Activated CD4-positive, CD25-positive, alpha-beta regulatory T cell treated with anti-CD3 and anti-CD28 coated beads, Interleukin-2, amount 50 U/mL, for 24 hours (primary cell): ENCODE measurements around the gene OSGIN1.

Source experiments
- ATAC-seq, 2 donors: fragments of 150-1000 bp; cut with Tn5 transposase; one replicate each; pipeline ENCODE4 v1.10.0; 2021; ENCODE audit warnings: mild to moderate bottlenecking in 1 of 2, moderate library complexity in 1 of 2

Gene OSGIN1, protein sequence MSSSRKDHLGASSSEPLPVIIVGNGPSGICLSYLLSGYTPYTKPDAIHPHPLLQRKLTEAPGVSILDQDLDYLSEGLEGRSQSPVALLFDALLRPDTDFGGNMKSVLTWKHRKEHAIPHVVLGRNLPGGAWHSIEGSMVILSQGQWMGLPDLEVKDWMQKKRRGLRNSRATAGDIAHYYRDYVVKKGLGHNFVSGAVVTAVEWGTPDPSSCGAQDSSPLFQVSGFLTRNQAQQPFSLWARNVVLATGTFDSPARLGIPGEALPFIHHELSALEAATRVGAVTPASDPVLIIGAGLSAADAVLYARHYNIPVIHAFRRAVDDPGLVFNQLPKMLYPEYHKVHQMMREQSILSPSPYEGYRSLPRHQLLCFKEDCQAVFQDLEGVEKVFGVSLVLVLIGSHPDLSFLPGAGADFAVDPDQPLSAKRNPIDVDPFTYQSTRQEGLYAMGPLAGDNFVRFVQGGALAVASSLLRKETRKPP

DNA sequence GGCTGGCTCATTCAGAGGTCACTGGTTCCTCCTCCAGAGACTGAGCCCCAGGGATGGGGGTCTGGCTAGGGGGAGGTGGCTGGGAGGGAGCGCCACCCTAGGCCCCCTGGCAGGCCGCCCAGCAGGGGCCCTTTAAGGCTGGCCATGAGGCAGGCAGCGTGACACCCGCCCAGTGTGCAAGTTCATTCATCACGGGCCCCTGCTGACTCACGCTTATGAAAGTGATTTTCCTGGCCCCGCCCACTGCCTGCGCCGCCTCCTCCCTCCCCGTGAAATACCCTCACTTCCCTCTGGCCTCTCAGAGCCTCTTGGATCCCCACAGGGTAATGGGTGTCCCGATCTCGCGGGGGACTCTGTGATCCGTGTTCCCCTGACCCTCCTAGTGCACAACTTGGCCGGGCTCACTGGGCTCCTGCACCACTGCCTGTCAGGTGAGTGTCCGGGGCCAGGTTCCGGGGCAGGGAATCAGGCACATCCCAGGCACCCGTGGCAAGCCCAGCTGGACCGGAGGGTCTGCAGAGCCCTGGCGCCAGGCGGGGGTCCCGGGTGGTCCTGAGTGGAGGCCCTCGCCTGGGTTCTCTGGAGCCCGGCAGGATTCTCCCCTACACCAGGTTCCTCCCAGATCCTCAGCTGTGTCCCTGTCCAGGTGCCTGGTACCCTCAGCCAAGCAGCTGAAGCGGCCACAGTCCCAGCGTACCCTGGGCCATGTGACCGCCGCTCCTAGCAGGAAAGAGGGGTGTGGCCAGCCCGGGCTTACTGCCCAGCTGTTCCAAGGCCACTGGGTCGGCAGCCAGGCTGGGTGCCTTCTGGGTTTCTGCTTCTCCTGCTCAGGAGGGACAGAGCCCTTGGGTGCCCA lies at the start of gene OSGIN1:
Gene OSGIN1, plus strand, starts transcription at position 301 of the 856 bp plus-strand sequence. CDS start 4,432 bp downstream, outside the sequence.
- ATAC-seq: peak; percentile 94 to 95

DNA sequence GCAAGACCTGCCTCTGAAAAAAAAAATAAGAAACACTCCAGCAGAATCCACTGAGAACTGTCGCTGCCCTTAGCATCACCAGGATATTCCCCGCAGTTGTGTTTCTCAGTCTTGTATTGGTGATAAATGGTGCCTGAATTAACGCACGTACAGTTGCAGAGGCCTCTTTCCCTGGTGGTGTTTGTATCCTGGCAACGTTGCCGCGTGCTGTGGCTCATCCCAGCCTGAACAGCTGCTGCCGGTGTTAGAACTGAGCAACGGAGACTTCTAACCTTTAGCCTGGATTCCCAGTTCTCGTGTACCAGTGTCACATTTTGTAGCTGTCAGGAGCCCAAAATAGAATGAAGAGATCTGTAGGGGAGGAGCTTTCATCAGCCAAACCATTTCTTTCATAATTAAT lies 49.3 kb upstream of the OSGIN1 start:
- no peak for ATAC-seq

DNA sequence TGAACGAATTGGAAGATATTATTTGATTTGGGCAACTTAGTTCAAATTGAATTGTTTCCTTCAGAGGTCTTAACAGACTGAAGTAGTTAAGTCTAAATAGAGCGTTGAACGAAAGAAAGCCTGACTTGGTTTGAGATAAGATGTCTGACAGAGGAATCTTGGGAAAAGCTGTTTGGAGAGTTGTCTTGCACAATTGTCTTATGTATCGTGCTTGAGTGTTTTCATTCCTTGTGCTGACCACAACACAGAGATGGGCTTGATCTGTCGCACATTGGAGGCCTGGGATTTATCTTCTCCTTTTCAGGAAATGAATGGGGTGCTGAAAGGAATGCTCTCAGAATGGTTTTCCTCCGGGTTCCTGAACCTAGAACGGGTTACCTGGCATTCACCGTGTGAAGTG lies 46.4 kb upstream of the OSGIN1 start:
- no peak for ATAC-seq

DNA sequence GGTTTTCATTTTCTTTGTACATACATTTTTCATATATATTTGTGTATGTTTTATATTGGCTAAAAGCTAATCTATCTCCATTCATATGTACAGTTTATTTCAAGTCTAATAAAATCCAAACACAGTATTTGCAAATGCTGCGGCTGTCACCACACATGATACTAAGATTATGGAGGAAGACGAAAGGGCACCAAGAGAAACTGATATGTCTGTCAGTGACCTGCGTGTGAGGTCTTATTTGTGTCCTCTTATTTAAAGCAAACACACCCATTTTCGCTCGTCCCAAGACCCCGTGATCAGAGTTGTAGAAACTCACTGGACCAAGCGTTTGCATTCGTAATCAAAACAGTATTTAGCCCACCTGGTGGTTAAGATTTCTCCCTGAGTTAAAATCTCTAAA lies 45.9 kb upstream of the OSGIN1 start:
- ATAC-seq: no peak

DNA sequence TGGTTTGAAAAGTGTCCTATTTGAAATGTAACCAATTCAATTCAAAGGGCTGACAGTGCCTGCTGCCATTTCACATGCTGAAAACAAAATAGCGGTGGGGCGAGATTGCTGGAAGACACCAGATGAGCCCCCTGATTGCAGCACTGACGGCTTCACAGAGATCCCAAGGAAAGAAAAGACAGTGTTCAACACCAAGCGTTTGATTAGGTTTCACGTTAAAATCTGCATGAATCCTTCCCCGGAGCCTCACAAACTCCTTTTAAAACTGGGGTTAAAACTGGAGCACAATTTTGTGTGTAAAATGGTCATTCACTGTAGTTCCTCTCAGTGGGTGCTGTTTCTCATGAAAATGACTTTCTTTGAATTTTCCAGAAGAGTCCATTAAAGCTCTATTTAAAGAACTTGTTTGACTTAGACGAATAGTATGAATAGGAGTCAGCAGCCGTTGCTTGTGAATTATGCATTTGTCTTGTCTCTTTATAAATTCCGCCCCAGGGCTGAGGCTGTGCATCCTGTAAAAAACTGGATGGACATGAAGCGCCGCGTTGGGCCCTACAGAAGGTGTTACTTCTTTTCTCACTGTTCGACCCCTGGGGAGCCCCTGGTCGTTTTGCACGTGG lies 45.3 kb upstream of the OSGIN1 start:
- no peak for ATAC-seq

DNA sequence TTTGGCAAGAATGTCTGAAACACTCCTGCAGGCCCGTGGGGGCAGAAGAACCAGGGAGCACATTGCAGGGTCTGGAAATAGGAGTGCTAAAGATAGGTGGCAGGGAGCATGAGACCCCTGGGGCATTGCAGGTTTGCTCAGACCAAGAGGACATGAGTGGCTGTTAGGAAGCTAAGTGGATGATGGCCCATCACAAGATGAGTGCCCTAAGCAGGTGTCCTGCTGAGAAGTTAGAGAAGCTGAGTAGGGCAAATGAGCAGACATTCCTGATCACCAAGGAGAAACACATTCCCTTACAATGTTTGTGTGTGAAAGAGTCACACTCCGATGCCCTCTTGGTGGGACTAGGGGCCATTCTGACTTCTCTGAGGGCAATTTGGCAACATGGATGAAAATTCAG lies 44.2 kb upstream of the OSGIN1 start:
- ATAC-seq: no peak

DNA sequence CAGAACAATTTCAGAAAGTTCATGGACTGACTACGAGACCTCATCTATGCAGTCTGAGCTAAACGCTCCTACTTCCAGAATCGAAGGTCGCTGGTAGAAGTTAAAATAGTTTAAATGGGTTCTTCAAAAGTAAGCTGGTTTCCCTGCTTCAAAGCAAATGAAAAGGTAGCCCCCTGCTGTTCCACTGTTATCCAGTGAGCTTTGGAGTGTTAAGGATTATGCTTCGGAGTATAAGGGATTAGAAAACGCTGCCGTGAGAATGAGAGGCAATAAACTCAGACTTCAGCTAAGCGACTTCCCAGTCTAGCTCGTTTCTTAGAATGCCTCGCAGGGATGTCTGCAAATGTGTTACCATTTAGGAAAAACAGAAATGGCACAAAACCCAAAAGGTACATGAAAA lies 41.8 kb upstream of the OSGIN1 start:
- no peak for ATAC-seq

DNA sequence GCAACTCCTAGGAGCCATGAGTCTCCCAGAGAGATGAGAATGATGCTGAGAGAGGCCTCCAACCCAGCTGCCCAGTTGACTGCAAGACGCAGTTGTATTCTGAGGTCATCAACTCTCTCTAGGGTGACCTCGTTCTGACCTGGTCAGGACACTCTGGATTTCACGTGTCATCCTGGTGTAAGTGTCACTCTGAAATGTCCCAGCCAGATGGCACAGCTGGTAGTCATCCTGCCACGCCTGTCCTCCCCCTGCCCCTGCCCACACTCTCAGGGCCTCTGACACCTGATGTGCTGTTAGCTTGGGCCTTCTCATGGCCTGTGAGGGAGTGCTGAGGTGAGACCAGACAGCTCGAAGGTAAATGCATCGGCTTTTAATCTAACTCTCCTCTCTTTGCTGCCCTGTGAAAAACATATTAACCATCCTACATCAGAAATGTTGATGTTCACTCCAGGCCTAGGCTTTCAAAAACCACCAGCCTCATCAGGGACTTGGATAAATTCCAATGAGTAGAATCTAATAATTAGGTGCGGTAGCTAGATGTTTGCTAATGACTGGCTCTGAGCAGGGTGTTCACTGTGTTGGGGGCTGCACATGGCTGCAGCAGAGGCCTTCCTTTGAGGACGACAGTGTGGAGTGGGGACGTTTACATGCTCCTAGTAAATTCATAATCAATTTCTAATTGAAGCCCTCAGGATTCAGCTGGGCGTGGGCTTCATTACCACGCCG lies 40.4 kb upstream of the OSGIN1 start:
- no peak for ATAC-seq

DNA sequence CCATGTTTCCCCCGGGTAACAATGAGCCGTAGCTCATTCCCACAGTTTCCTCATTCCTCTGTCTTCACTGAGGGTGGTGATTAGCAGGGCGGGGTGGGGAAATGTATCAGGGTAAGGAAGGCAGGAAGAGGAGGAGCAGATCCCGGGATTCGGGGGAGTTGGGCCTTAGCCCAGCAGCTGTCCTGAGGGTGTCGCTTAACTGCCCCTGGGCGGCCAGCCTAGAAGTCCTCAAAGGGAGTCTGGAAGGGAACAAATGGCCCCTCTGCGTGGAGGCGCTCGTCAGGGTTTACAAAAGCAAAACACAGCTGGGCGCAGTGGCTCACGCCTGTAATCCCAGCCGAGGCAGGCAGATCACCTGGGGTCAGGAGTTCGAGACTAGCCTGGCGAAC lies 39.8 kb upstream of the OSGIN1 start:
- ATAC-seq: no peak

DNA sequence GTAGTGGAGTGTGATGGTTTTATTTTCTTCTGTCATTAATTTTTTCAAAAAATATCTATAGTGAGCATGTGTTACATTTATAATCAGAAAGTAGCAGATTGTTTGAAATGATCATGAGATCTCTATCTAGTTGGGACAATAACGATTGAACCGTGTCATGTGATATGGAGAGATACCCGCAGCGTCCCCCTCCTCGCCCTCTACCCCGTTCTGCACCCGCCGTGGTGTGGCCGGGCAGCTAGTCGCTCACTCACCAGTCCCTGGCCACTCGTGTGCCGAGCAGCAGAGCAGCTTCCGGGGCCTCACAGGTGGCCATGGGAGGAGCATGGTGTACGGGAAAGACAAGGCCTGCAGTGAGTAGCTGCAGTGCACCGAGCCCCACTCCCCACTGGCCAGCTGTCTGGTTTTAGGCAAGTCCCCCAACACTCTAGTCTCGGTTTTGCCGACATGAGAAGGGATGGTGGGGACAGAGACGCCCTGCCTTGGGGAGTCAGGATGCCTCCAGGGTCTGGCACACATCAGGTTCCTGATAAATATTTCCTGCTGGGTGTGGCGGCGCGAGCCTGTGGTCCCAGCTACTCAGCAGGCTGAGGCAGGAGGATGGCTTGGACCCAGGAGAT lies 38.8 kb upstream of the OSGIN1 start:
- ATAC-seq: no peak

DNA sequence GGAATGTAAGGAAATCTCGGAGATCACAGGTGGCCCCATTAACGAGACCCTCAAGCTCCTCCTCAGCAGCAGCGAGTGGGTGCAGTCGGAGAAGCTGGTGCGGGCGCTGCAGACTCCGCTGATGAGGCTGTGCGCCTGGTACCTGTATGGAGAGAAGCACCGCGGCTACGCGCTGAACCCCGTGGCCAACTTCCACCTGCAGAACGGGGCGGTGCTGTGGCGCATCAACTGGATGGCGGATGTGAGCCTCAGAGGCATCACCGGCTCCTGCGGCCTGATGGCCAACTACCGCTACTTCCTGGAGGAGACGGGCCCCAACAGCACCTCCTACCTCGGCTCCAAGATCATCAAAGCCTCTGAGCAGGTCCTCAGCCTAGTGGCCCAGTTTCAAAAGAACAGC lies 38.0 kb upstream of the OSGIN1 start:
- ATAC-seq: no peak

DNA sequence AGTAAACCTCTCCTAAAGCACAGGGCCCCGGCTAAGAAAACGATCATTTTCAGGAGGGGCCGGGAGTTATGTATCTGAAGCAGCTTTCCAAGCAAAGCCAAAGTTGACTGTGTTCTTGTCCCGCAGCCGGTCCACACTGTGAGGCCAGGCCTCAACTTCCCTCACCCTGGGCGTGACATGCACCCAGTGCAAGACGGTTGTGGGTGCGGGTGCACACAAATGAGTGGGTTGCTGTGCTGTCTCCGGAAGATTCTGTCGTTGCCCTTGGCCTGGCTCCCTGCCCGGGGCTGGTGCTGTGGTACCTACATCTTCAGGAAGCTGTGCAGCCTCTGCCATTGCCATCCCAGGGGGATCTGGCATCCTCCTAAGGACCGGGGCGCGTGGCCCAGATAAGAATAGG lies 37.5 kb upstream of the OSGIN1 start:
- ATAC-seq: no peak

DNA sequence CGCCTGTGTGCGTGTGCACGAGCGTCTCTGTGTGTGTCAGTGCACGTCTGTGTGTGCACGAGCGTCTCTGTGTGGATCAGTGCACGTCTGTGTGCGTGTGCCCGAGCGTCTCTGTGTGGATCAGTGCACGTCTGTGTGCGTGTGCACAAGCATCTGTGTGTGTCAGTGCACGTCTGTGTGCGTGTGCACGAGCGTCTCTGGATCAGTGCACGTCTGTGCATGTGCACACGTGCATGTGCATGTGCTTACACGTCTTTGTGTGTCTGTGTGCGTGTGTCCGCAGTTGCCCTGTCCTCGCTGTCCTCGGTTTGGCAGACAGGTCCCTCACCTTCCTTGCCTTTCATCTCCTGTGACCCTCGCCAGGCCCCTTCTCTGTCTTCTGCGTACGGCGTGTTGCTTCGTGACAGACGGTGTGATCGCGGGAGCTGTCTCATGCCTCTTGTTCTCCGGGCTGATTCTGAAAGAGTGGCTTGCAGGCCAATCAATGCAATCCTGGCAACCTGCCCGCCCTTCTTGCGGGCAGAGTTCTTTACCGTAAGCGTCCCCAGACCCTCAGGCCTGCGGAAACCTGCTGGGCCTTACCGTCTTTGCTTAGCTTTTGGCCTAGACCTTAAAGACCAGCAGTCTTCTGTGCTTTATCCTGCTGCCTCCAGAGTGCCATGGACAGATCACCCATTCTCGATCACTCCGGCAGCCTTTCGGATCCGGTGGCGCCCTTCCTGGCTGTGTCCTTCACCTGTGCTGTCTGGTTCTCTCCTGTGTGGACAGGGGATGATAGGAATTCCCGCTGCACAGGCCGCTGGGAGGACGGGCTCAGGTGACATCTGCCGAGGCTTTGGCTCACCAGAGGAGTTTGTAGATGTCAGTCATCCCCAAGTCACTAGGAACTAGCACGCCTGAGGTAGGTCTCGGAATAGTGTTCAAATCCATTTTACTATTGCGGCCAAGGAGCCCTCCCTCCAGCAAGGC lies 35.6 kb upstream of the OSGIN1 start:
- ATAC-seq: no peak

DNA sequence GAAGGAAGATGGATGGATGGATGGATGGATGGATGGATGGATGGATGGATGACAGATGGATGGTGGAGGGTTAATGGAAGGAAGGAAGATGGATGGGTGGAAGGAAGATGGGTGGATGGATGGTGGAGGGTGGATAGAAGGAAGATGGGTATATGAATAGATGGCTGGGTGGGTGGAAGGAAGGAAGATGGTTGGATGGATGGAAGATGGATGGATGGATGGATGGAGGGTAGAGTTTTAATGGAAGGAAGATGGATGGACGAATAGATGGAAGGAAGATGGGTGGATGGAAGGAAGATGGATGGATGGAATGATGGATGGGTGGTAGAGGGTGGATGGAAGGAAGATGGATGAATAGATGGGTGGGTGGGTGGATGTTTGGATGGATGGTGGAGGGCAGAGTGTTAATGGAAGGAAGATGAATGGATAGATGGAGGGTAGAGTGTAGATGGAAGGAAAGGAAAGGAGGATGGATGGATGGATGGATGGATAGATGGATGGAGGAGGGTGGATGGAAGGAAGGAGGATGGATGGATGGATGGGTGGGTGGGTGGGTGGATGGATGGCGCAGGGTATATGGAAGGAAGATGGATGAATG lies 32.0 kb upstream of the OSGIN1 start:
- ATAC-seq: no peak

DNA sequence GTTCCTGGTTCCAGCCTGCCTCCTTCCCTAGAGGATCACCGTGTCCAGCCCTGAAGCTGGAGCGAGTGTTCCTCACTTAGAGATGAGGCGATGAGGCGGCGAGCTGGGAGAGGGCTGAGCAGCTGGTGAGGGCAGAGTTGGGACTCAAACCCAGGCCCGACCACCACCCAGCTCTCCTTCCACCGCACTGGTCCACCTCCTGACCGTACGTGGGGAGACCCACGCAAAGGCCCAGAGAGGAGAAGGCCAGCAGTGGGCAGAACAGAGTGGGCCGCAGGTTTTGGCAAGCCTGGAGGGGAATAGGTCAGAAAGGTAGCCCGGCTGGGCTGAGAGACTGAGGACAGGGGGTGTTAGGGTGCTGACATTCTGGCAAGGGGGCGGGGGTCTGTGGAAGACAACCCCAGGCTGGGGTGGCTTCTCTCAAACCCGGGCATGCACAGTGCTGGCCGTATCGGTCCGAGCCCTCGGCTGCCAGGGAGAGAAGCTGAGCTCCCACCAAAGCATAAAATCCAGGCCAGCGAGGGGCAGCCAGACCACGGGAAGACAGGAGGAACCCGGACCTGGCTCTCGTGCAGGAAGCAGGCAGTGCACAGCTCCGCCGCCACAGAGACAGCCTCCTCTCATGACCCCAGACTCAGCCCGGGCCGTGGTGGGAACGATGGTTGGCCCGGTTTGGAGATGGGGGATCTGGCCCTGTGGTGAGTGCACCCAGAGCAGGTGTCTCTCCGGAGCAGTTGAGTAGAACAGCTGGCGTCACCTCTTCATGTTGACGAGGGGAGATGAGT lies 29.3 kb upstream of the OSGIN1 start:
- no peak for ATAC-seq

DNA sequence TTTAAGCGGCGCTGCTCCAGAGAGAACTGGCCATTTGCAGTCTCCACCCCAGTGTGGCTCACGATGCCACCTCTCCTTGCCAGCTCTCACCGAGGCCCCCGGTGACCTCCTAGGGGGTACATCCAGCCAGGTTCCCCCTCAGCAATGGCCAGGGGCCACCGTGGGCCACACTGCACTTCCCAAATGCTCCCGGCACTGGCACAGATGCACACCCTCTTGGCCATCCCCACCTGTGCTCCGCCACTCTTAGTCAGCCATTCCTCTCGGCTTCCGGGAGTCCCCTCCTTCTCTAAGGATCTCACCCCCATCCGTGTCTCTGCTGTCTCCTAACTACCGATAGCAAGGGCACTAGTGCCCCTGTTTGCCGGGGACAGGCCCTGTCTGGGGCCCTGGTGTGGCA lies 28.4 kb upstream of the OSGIN1 start:
- no peak for ATAC-seq

DNA sequence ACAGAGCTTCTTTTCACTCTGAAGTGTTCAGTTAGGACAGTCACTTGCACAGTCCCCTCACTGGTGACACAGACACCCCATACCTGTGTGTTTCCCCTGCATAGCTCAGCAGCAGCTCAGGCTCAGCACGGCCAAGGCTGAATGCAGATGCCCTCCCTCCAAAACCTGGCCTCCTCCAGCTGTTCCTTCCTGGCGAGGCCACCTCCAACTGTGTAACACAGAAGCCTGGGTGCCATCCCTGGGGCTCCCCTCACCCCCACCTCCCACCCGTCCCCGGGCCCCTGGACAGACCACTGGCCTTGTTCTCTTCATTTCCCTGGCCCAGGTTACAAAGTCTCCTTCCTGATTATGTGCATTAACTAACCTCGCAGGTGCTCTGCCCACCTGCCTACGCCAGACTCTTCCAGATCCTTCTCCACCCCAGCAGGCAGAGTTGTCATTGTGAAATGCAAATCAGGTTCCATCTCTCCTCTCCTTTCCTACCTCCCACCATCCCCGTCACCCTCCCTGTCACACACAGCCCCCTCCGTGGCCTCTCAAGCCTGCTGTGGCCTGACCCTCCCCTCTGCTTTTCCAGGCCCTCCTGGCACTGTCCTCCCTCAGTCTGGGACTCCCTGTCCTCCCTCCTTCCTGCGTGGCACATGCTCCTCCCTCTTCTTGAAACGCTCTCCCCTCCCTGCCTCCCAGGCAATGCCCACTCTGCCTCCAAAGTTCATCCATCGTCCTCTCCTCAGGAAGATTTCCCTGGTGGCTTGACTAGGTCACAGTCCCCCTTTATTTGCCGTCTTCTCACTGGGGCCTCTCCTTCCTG lies 27.7 kb upstream of the OSGIN1 start:
- no peak for ATAC-seq

DNA sequence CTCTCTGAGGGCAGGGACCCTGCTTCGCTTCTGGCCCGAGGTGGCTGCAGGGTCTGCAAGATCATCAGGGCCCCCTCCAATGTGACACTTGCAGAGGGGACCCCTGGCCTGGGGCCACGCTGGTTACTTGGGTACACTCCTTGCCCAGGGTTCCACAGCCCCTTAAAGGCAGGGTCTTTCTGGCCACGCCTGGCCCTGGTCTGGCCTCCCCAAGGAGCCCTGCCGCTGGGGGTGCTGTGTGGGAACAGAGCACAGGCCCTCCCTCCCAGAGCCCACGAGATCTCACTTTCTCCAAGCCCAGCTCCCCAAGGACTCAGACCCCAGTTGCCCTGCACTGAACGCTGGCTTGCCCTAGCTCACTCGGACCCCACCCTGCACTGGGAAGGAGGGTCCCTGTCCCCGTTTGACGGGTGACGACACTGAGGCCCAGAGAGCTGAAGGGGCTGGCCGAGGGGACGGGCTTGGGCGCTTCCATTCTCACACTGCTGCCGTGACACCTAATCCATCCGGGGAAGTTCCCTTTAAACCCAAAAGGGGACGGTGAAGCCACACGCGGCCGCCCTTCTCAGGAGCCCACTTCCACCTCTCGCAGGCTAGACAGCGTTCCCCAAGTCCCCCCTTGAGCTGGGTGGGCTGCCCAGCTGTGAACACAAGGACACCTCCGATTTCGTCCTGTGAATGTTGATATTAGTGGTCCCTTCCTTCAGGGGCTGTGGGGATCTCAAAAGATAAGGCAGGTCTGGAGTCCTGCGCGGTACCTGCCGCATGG lies 26.9 kb upstream of the OSGIN1 start:
- no peak for ATAC-seq
